Hindlimb muscle (tissue), 1 donor: ENCODE measurements around the gene PPP6R2. TPM values are rescaled to one million over a fixed set of nuclear protein-coding genes. Genes with fewer than 3 reads are reported as not detected.
A peak's percentile ranks its signal among the peaks of the same experiment; 100 is the strongest.
"Not testable (repeated sequence)": the region's sequence is repeated elsewhere in the genome, so short reads cannot be mapped to it uniquely, and the experiment has no call there.

ENCODE experiments used
- DNase-seq: peaks from one replicate; pipeline ENCODE4 v3.0.0-alpha.2; 2013
- polyA plus RNA-seq: library from polyadenylated mRNA; unstranded; fragments of 120-200 nt; gene quantifications from one replicate; pipeline ENCODE4 v1.2.1, GENCODE V29; 2013; ENCODE audit not compliant: insufficient read length

Gene PPP6R2
- polyA plus RNA-seq, 1 donor, result 34.3 TPM

- no peak for DNase-seq
These were observed 57.3 kb downstream of the PPP6R2 start for GRCh38 chr22:50400406-50400805.

DNA sequence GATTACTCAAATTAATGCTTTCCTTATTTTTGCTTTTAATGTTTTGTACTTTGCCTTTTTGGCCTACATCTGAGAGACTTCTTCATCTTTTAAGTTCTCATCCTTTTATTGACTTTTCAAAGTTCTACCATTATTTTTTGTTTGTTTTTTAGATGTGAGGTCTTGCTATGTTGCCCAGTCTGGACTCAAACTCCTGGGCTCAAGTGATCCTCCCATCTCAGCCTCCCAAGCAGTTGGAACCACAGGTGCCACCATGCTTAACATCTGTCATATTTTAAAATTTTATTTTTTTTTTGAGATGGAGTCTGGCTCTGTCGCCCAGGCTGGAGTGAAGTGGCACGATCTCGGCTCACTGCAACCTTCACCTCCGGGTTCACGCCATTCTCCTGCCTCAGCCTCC is 57.8 kb downstream of the PPP6R2 start:
- no peak for DNase-seq

DNA sequence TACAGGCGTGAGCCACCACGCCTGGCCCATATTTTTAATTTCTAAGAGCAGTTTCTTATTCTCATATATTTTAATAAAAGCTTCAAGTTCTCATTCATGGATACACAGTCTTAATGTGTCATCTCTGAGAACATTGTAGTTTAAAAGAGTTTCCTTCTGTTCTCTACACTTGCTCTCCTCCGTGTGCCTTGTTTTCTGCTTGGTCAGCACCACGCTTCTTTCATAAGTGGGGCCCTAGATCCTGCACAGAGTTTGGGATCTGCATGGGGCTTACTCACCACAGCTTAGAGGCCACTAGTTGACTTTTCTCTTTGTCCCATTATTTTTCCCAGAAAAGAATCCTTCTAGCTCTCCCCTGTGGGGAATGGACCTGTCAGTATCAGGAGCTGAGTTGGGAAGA is 58.8 kb downstream of the PPP6R2 start:
- no peak for DNase-seq

- peak; percentile 46 for DNase-seq
These were observed 60.6 kb downstream of the PPP6R2 start for GRCh38 chr22:50403701-50404101.

- DNase-seq, result no peak
These were observed 63.5 kb downstream of the PPP6R2 start for GRCh38 chr22:50406416-50407170.

DNA sequence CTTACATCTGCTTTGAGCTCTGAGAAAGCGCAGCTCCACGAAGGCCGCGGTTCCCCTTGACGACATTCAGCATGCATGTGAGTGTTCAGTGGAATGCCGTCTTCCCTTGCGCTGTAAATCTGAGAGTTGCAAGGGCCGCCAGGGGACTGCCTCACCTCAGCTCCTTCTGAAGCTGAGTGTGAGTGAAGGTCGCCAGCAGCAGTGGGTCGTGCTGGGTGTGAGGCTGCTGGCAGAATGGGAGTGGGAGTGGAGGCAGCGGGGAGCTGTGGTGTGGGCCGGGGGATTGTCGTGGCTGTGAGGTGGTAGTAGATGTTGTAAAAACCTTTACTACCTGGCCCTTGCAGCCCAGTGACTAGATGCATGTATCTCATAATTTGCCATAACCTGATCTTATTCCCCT is 65.2 kb downstream of the PPP6R2 start:
- no peak for DNase-seq

- not testable (repeated sequence) for DNase-seq
These were observed 65.8 kb downstream of the PPP6R2 start for GRCh38 chr22:50408954-50409353.

- no peak for DNase-seq
These were observed 71.5 kb downstream of the PPP6R2 start for GRCh38 chr22:50414476-50415248.

DNA sequence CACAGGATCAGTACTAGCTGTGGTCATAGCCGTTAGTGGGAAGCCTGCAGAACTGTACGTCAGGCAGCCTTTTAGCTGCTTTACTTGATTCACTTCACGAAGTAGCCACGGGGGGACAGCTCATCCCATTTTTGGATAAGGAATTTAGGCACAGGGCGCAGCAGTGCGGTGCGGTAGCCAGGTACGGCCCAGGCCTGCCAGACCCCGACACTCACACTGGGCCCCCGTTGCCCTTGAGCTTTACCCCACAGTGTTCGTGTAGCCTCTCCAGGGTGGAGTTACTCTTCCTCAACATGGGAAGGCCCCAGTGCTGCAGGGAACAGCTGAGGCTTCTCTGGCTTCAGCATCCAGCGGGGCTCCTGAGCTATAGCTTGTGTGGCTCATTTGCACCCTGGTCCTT is 72.3 kb downstream of the PPP6R2 start:
- DNase-seq, result no peak

DNA sequence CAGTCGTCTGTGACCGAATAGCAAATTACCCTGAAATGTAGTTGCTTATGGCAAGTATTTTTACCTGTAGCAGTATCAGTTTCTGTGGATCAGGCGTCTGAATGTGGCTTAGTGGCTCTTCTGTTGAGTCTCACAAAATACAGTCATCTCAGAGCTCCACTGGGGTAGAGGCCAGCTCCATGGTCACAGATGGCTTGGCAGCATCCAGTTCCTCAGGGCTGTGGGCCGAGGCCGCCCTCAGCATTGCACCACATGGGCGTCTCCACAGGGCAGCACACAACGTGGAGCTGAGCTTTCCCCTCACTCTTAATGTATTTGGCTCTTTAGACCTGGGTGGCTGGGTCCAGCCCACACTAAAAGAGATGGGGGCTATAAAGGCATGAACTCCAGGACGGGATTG is 73.9 kb downstream of the PPP6R2 start:
- DNase-seq, result no peak

DNA sequence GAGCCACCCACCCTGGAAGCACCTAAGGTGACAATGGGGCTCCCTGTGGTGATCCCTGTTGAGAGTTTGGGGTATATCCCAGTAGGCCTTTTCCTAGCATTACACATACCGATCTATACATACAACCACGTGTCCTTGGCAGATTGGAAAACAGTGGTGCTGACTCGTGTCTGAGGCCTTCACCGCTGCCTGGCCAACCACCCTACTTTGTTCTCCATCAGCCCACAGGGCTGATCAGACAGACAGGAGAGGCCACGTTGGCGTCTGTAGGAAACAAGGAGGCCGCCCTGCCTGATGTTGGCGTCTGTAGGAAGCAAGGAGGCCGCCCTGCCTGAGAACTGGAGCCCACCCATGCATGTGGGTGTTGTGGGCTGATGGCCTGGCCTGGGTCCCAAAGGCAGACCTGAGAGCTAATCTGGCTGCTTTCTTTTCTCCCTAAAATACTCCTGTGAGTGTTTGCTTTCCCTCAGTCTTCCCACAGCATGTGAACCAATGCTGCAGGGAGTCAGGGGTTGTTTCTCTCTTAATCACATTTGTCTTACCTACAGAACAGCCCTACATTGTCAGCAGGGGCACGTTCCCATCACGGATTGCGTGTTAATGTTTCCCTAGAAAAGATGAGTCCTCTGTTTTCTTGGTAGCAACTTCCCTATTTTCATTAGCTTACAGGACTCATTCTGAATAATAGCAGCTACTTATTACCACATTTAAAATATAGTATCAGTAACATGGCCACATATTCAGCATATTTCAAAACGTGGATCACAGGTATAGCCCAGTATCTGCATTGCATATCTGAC is 74.5 kb downstream of the PPP6R2 start:
- DNase-seq, result no peak

DNA sequence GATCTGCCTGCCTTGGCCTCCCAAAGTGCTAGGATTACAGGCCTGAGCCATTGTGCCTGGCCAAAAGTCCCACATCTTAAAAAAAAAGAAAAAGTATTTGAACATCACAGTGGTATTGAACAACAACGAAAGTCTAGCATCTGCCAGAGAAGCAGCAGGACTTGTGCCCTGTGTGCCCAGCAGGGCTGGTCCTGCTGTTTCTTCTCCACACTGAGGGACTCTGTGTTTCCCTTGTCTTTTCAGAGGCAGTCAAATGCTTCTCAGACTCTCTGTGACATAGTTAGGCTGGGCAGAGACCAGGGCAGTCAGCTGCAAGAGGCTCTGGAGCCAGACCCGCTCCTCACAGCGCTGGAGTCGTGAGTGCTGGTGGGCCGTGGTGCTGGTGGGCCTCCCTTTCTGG is 75.5 kb downstream of the PPP6R2 start:
- DNase-seq, result no peak

DNA sequence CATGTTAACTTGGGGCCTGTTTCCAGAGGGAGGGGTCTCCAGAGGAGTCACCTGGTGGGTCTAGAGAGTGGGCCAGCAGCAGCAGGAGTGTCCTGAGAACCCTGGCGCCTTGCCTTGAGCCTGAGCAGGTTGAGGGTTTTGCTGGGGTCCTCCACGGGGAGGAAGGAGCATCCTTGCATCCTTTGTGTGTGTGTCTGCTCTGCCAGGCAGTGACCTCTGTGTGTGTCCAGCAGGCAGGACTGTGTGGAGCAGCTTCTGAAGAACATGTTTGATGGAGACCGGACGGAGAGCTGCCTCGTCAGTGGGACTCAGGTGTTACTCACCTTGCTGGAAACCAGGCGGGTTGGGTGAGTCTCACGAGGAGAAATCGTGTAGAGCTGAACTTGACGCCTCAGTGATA is 76.0 kb downstream of the PPP6R2 start:
- DNase-seq, result no peak

- no peak for DNase-seq
These were observed 76.9 kb downstream of the PPP6R2 start for GRCh38 chr22:50420015-50420414.

- DNase-seq, result no peak
These were observed 77.5 kb downstream of the PPP6R2 start for GRCh38 chr22:50420581-50420980.

DNA sequence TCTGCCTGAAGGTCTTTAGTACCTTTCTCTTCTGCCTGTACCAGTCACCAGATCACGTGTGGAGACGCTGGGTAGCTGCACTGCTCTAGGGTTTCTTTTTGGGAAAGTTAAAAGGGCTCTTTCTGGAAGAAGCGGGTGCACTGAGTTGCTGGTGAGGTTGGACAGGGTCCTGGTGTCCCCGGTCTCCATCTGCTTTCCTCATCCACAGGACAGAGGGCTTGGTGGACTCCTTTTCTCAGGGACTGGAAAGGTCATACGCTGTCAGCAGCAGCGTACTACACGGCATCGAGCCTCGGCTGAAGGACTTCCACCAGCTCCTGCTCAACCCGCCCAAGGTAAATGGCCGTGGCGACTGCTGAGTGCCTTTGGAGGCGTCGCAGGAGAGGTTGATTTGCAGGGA is 78.9 kb downstream of the PPP6R2 start:
- no peak for DNase-seq

GRCh38 chr22:50422961-50423815 is 80.1 kb downstream of the PPP6R2 start:
- no peak for DNase-seq

DNA sequence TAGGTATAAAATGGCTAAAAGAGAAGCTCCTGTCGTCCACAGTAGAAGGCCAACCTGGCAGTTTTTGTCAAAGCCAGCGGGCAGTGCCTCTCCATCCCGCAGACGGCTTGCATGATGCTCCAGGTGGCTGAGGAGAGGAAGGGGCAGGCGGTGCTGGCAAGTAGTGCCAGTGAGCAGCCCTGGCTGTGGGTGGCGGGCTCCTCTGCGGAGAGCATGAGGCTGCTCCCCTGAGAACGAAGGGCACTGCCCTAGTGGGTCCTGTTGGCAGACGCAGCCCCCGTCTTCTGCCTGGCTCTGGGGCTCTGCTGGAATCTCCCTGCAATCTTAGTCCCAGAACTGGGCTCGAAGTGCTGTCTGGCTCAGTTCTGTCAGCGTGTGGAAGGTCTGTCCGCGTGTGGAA is 80.8 kb downstream of the PPP6R2 start:
- DNase-seq, result no peak

DNA sequence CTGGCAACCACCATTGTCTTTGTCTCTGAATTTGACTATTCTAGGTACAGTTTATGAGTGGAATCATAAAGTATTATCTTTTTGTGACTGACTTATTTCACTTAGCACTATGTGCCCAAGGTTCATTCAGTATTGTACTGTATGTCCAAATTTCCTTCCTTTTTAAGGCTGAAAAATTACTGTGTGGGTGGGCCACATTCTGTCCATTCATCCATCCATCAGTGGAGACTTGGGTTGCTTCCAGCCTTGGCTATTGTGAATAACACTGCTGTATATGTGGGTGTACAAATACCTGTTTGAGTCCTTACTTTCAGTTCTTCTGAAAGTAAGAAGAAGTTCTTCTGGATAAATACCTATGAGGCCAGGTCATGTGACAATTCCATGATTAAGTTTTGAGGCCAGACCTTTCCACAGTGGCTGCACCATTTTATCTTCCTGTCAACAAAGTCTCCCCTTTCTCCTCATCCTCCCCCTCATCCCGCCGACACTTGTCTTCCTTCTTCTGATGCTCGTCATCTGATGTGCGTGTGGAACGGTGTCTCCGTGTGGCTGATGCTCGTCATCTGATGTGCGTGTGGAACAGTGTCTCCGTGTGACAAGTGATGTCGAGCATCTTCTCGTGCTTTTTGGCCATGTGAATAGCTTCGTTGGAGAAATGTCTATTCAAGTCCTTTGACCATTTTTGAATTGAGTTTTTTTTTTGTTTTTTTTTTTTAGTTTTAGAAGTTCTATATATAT is 82.2 kb downstream of the PPP6R2 start:
- DNase-seq, result no peak

DNA sequence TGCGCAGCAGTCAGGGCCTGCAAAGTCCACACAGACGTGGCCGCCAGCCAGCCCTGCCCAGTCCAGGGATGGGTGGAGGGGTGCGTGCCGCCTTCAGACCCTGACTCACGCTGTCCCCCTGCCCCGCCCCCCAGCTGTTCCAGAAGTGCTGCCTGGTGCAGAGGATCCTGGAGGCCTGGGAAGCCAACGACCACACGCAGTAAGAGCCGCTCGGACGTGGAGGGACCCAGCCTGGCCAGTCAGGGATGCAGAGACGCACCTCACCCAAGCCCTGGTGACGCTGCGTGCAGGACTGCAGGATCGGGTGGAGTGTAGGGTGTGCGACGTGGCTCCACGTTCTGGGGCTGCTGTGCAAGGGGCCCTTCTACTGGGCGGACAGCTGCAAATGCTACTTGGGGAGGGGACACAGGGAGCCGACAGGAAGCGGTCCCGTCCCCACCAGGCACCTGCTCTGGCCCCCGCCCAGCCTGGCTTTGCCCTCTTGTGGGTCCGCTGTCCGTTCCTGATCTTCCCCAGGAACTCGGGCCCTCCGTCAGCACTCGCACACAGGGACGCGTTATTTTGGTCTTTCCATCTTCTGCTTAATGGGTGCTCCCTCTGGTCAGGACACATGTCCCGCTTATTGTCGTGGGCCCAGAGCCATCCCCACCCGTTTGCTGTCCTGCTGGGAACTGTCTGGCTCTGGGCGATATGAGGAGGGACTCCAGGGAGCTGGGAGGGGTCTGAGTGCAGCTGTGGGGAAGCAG is 89.2 kb downstream of the PPP6R2 start:
- DNase-seq, result no peak
